Uterus (tissue), 4 donors: ENCODE data around the gene TRABD2B. TPM values are rescaled to one million over a fixed set of nuclear protein-coding genes. Genes with fewer than 3 reads are reported as not detected.

Experiments
- DNase-seq, 2 donors: peaks; one replicate each; pipeline ENCODE4 v3.0.0-alpha.2; 2019 to 2020
- H3K27ac ChIP-seq, 2 donors: fragments of 200-600 bp; sonication (generic); 1 replicate in 1 of 2; 2 replicates in 1 of 2; pipeline ENCODE4 v1.5.1; 2016 to 2018
- H3K27me3 ChIP-seq, 2 donors: fragments of 200-600 bp; sonication (generic); one replicate each; pipeline ENCODE4 v1.5.1; 2018 to 2019; ENCODE audit warnings: control low read depth in 1 of 2
- H3K36me3 ChIP-seq, 2 donors: fragments of 200-600 bp; sonication (generic); one replicate each; pipeline ENCODE4 v1.5.1; 2019; ENCODE audit warnings: control low read depth in 1 of 2
- H3K4me1 ChIP-seq, 2 donors: fragments of 200-600 bp; sonication (generic); one replicate each; pipeline ENCODE4 v1.5.1; 2018 to 2019; ENCODE audit warnings: control low read depth in 1 of 2
- H3K4me3 ChIP-seq, 2 donors: fragments of 200-600 bp; sonication (generic); 1 replicate in 1 of 2; 2 replicates in 1 of 2; pipeline ENCODE4 v1.5.1; 2018 to 2019; ENCODE audit warnings: mild to moderate bottlenecking in 1 of 2
- H3K9me3 ChIP-seq, 2 donors: fragments of 200-600 bp; sonication (generic); one replicate each; pipeline ENCODE4 v1.5.1; 2019; ENCODE audit warnings: control low read depth in 1 of 2
- POLR2A ChIP-seq, 2 donors: fragments of 450-650 bp; IDR thresholded peaks; one replicate each; pipeline ENCODE4 v1.6.1; 2016; ENCODE audit warnings: antibody characterized with exemption in 2 of 2, mild to moderate bottlenecking in 1 of 2, moderate library complexity in 1 of 2
- intact Hi-C: fragments of 100-400 bp; cut with DNase I; formaldehyde crosslinking; loops from one replicate; pipeline ENCODE4 v1.15.1; 2023; ENCODE audit warnings: low total_unique reads
- total RNA-seq, 4 donors: library from RNA; depleted of rRNA in 3 of 4; stranded (reverse); fragments of >200 nt in 3 of 4; gene quantifications; one replicate each; pipeline versions ENCODE4 v1.1.0 to v1.2.4, GENCODE V29; 2014 to 2023
- TF ChIP-seq, protein P1 (sequence below), 4 experiments: fragments of 200-600 bp in 2 of 4; fragments of 450-650 bp in 2 of 4; sonication (generic) in 2 of 4; IDR thresholded peaks; one replicate each; pipeline ENCODE4 v1.5.1; 2016 to 2019; ENCODE audit warnings: antibody characterized with exemption in 4 of 4, mild to moderate bottlenecking in 2 of 4, moderate library complexity in 1 of 4
- donor health status: DM: yes; HTN: yes; CAD: no.

The TRABD2B gene
- total RNA-seq, 4 donors from 2014 or later: under 0.01 to 1.6 (median 1.0) TPM

DNA sequence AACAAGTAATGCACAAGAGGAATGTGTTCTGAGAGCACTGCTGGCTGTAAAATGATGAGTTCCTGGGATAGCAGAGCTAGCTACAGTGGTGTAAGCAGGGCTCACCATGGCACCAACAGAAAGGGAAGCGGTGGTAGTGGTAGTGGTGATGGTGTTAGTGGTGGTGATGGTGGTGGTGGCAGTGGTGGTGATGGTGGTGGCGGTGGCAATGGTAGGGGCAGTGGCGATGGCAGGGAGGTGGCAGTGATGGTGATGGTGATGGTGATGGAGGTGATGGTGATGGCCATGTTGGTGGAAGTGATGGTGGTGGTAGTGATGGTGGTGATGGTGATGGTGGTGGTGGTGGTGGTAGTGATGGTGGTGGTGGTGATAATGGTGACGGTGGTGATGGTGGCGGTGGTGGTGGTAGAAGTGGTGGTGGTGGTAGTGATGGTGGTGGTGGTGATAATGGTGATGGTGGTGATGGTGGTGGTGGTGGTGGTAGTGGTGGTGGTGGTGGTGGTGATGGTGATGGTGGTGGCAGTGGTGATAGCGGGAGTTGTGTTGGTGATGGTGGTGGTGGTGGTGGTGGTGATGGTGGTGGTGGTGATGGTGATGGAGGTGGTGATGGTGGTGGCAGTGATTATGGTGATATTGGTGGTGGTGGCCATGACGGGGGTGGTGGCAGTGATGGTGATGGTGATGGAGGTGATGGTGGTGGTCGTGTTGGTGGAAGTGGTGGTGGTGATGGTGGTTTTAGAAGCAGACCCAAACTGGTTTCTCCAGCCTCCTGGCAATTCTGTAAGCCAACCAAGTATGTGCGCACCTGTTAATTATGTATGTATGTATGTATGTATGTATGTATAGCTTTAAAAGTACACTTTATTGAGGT, 254.1 kb downstream of the TRABD2B start:
- no peak for DNase-seq
- no peaks in the 10 kb centered on the region for H3K36me3 ChIP-seq
- no peak for TF ChIP-seq POLR2A (IDR thresholded peaks at IDR 0.05)
- TF ChIP-seq, protein P1, sequence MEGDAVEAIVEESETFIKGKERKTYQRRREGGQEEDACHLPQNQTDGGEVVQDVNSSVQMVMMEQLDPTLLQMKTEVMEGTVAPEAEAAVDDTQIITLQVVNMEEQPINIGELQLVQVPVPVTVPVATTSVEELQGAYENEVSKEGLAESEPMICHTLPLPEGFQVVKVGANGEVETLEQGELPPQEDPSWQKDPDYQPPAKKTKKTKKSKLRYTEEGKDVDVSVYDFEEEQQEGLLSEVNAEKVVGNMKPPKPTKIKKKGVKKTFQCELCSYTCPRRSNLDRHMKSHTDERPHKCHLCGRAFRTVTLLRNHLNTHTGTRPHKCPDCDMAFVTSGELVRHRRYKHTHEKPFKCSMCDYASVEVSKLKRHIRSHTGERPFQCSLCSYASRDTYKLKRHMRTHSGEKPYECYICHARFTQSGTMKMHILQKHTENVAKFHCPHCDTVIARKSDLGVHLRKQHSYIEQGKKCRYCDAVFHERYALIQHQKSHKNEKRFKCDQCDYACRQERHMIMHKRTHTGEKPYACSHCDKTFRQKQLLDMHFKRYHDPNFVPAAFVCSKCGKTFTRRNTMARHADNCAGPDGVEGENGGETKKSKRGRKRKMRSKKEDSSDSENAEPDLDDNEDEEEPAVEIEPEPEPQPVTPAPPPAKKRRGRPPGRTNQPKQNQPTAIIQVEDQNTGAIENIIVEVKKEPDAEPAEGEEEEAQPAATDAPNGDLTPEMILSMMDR (IDR thresholded peaks at IDR 0.05): no peak
- H3K27ac ChIP-seq: no peak overlapping the region
- no peaks in the 10 kb centered on the region for H3K27me3 ChIP-seq
- H3K4me3 ChIP-seq: no peak overlapping the region
- intact Hi-C loops: no loop called here
- no peaks in the 10 kb centered on the region for H3K9me3 ChIP-seq
- no peaks in the 10 kb centered on the region for H3K4me1 ChIP-seq

- H3K27me3 ChIP-seq: peaks cover 0 to 4% of the 10 kb centered on the region in 2 donors
- H3K4me1 ChIP-seq: no peaks in the 10 kb centered on the region
- TF ChIP-seq POLR2A (IDR thresholded peaks at IDR 0.05): no peak
- TF ChIP-seq, protein P1 (IDR thresholded peaks at IDR 0.05): peak; percentile 22 to 61 (median 48)
- no peak overlapping the region for H3K4me3 ChIP-seq
- H3K36me3 ChIP-seq: no peaks in the 10 kb centered on the region
- H3K27ac ChIP-seq: no peak overlapping the region
- DNase-seq: peak in 1 of 2 donors; percentile 37
- intact Hi-C loops: no loop called here
- no peaks in the 10 kb centered on the region for H3K9me3 ChIP-seq
Observed at GRCh38 chr1:47738560-47739182, 258.5 kb downstream of the TRABD2B start.

- no peak for TF ChIP-seq POLR2A (IDR thresholded peaks at IDR 0.05)
- TF ChIP-seq, protein P1 (IDR thresholded peaks at IDR 0.05): no peak
- intact Hi-C loops: no loop called here
- no peak overlapping the region for H3K4me3 ChIP-seq
- DNase-seq: no peak
- H3K27ac ChIP-seq: no peak overlapping the region
- no peaks in the 10 kb centered on the region for H3K4me1 ChIP-seq
- peaks cover 0 to 6% of the 10 kb centered on the region in 2 donors for H3K27me3 ChIP-seq
- H3K9me3 ChIP-seq: no peaks in the 10 kb centered on the region
- no peaks in the 10 kb centered on the region for H3K36me3 ChIP-seq
Observed at GRCh38 chr1:47732489-47732888, 264.7 kb downstream of the TRABD2B start.

GRCh38 chr1:47731730-47732129, 265.5 kb downstream of the TRABD2B start:
- Histone ChIP-seq H3K27me3 (peaks cover 0 to 6% of the 10 kb centered on the region in 2 donors), H3K9me3 (no peaks in the 10 kb centered on the region), H3K27ac (no peak overlapping the region), H3K36me3 (no peaks in the 10 kb centered on the region), H3K4me3 (no peak overlapping the region), H3K4me1 (no peaks in the 10 kb centered on the region)
- no peak for DNase-seq
- intact Hi-C loops: no loop called here
- TF ChIP-seq POLR2A (IDR thresholded peaks at IDR 0.05): no peak
- TF ChIP-seq, protein P1 (IDR thresholded peaks at IDR 0.05): no peak

GRCh38 chr1:47729685-47730084, 267.5 kb downstream of the TRABD2B start:
- Histone ChIP-seq H3K9me3 (no peaks in the 10 kb centered on the region), H3K27ac (no peak overlapping the region), H3K4me1 (peaks cover 0 to 7% of the 10 kb centered on the region in 2 donors), H3K27me3 (peaks cover 0 to 17% of the 10 kb centered on the region in 2 donors), H3K4me3 (no peak overlapping the region), H3K36me3 (no peaks in the 10 kb centered on the region)
- TF ChIP-seq, protein P1 (IDR thresholded peaks at IDR 0.05): no peak
- TF ChIP-seq POLR2A (IDR thresholded peaks at IDR 0.05): no peak
- intact Hi-C loops: no loop called here
- no peak for DNase-seq
